Measurements from ENCODE around the gene IFNA2. TPM values are rescaled to one million over a fixed set of nuclear protein-coding genes. Genes with fewer than 3 reads are reported as not detected.
A peak's percentile ranks its signal among the peaks of the same experiment; 100 is the strongest.
"Not testable (repeated sequence)": the region's sequence is repeated elsewhere in the genome, so short reads cannot be mapped to it uniquely, and the experiment has no call there.

The IFNA2 gene
- total RNA-seq, 2 donors from 2014 or later, result not detected

- no peak for DNase-seq
- H3K4me1 ChIP-seq, result no peaks in the 10 kb centered on the region
- intact Hi-C loops (cut with DNase I), result loop anchor here (5.0 kb wide), 1 partner anchor 77 kb away; no protein-coding TSS in a partner anchor
These were observed 13.8 kb upstream of the IFNA2 start for GRCh38 chr9:21398955-21399489.

GRCh38 chr9:21395778-21396717 is 10.8 kb upstream of the IFNA2 start:
- H3K9ac ChIP-seq (ENCODE audit: low read depth in 2 of 2, low read length in 2 of 2), result peak overlapping the region in 1 of 2 donors; percentile 27
- intact Hi-C loops (cut with DNase I), result loop anchor here (5.0 kb wide), 1 partner anchor 74 kb away; no protein-coding TSS in a partner anchor
- H3K27me3 ChIP-seq, result no peaks in the 10 kb centered on the region
- peak overlapping the region; percentile 40 for H3K4me3 ChIP-seq
- DNase-seq, result peak; percentile 39
- H3K36me3 ChIP-seq, result no peaks in the 10 kb centered on the region
- peak; percentile 75 for TF ChIP-seq CTCF (IDR thresholded peaks at IDR 0.05)
- no peaks in the 10 kb centered on the region for H3K4me1 ChIP-seq
- H3K9me3 ChIP-seq, result no peaks in the 10 kb centered on the region
- no peak overlapping the region for H3K27ac ChIP-seq

More at GRCh38 chr9:21398955-21399489, 13.8 kb upstream of the IFNA2 start:
- Histone ChIP-seq H3K9ac (ENCODE audit: low read depth in 2 of 2, low read length in 2 of 2) (no peak overlapping the region), H3K4me3 (no peak overlapping the region), H3K36me3 (no peaks in the 10 kb centered on the region), H3K9me3 (no peaks in the 10 kb centered on the region), H3K27me3 (peaks cover 7% of the 10 kb centered on the region), H3K27ac (no peak overlapping the region)
- no peak for TF ChIP-seq CTCF (IDR thresholded peaks at IDR 0.05)

- intact Hi-C loops (cut with DNase I), result no loop called here
- no peaks in the 10 kb centered on the region for H3K36me3 ChIP-seq
- H3K9ac ChIP-seq (ENCODE audit: low read depth in 2 of 2, low read length in 2 of 2), result no peak overlapping the region
- no peaks in the 10 kb centered on the region for H3K9me3 ChIP-seq
- DNase-seq, result no peak
- H3K27ac ChIP-seq, result no peak overlapping the region
- no peaks in the 10 kb centered on the region for H3K27me3 ChIP-seq
- no peaks in the 10 kb centered on the region for H3K4me1 ChIP-seq
- peak; percentile 11 for TF ChIP-seq CTCF (IDR thresholded peaks at IDR 0.05)
- no peak overlapping the region for H3K4me3 ChIP-seq
These were observed 7.1 kb upstream of the IFNA2 start for GRCh38 chr9:21392270-21392669.

GRCh38 chr9:21383627-21384026 is 1.6 kb downstream of the IFNA2 start:
- H3K4me1 ChIP-seq, result no peaks in the 10 kb centered on the region
- H3K9me3 ChIP-seq, result no peaks in the 10 kb centered on the region
- DNase-seq, result no peak
- intact Hi-C loops (cut with DNase I), result no loop called here
- no peak overlapping the region for H3K27ac ChIP-seq
- H3K9ac ChIP-seq (ENCODE audit: low read depth in 2 of 2, low read length in 2 of 2), result no peak overlapping the region
- H3K36me3 ChIP-seq, result no peaks in the 10 kb centered on the region
- H3K27me3 ChIP-seq, result no peaks in the 10 kb centered on the region
- TF ChIP-seq CTCF (IDR thresholded peaks at IDR 0.05), result no peak
- H3K4me3 ChIP-seq, result no peak overlapping the region

- no peaks in the 10 kb centered on the region for H3K9me3 ChIP-seq
- H3K27me3 ChIP-seq, result no peaks in the 10 kb centered on the region
- no peaks in the 10 kb centered on the region for H3K4me1 ChIP-seq
- DNase-seq, result no peak
- intact Hi-C loops (cut with DNase I), result no loop called here
- no peak overlapping the region for H3K4me3 ChIP-seq
- no peak overlapping the region for H3K9ac ChIP-seq (ENCODE audit: low read depth in 2 of 2, low read length in 2 of 2)
- H3K27ac ChIP-seq, result no peak overlapping the region
- no peak for TF ChIP-seq CTCF (IDR thresholded peaks at IDR 0.05)
- H3K36me3 ChIP-seq, result no peaks in the 10 kb centered on the region
These were observed 3.5 kb downstream of the IFNA2 start for GRCh38 chr9:21381448-21382339.

- H3K9ac ChIP-seq (ENCODE audit: low read depth in 2 of 2, low read length in 2 of 2); H3K36me3 ChIP-seq; H3K27me3 ChIP-seq; intact Hi-C loops (cut with DNase I); H3K4me3 ChIP-seq; H3K27ac ChIP-seq; H3K9me3 ChIP-seq; DNase-seq; H3K4me1 ChIP-seq: not testable (repeated sequence)
These were observed 13.7 kb downstream of the IFNA2 start for GRCh38 chr9:21371467-21371866.
